ENCODE measurements around the gene GPR152.
A peak's percentile ranks its signal among the peaks of the same experiment; 100 is the strongest.
"Not testable (repeated sequence)": the region's sequence is repeated elsewhere in the genome, so short reads cannot be mapped to it uniquely, and the experiment has no call there.

The GPR152 gene

GRCh38 chr11:67439321-67440228 is 13.0 kb downstream of the GPR152 start:
- DNase-seq: no peak

GRCh38 chr11:67438158-67438902 is 14.2 kb downstream of the GPR152 start:
- no peak for DNase-seq

DNA sequence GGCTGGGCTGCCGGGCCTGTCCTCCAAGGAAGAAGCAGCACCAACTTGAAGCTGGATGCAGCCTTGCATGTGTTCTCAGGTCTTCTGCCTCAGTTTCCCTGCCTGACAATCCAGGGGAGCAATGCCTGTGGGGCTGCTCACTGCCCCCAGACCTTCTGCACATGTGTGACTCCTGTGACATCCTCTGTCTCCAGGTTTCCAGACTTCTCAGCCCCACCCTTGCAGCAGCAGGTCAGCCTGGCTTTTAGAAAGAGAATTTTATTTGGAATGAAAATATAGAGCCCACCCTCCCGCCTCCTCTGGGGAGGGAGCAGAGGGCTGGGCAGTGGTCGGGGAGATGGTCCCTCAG is 14.7 kb downstream of the GPR152 start:
- no peak for DNase-seq

DNA sequence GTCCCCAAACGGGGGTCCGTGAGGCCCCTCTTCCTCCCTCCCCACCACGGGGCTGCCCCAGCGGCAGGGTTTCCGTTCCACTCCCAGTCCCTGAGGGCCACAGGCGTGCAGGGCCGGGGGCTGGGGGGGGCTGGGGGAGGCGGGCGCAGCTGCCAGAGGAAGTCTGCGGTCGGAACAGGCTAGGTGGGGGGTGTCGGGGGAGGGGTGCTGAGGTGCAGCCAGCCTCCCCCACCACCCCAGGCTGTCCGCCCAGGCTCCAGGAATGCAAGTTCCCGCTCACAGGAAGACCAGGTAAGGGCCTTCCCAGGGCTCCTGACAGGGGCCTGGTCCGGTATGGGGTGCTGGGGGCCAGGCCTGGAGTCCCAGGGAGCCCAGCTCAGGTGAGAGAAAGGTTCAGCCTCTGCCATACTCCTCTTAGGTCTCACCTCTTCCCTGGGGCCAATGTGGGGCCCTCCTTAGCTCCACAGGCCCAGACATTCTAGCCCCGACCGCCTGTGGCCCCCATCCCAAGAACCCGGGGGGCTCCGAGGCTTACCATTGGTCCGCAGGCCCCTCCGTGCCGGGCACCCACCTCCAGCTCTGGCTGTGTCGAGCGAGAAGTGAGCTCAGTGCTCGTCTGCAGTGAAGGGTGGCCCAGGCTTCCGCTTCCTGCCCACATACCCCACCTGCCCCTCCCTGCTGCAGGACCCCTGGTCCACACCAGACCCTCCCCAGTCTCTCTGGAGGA is 15.3 kb downstream of the GPR152 start, which contains the start of gene PTPRCAP:
TSS of gene PTPRCAP (minus strand) at position 601 of the 727 bp plus-strand sequence. CDS start at position 538, 63 bp downstream.
- no peak for DNase-seq

- no peak for DNase-seq
These were observed 16.0 kb downstream of the GPR152 start for GRCh38 chr11:67436459-67437081.

DNA sequence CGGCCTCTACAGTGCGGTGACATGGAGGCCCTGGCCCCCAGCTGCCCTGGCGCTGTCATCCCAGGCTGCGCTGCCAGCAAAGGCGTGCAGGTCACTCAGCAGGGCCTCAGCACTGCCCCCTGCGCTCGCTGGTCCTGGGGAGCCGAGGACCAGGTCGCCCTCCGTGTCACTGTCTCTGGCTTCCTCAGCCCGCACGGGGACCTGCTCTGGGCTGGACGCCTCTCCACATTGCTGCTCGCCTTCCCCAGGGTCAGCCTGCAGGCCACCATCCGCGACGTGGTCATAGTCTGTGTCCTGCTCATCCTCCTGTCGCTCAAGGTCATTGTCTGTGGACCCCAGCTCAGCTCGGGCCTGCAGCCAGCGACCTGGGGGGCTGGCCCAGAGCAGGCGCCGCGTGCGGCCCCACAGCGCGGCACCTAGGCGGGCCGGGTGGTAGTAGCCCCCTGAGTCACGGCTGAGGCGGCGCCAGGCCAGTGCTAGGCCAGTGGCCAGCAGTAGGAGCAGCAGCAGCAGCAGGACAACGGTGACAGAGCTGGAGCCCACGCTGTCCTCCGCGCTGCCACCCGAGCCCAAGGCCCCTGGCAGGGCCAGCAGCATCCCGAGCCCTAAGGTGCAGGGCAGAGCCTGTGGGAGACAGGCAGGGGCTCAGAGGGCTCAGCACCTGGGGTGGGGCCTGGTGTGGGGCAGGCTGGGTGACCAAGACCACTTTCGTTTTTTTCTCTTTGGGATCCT is 16.6 kb downstream of the GPR152 start:
- no peak for DNase-seq

DNA sequence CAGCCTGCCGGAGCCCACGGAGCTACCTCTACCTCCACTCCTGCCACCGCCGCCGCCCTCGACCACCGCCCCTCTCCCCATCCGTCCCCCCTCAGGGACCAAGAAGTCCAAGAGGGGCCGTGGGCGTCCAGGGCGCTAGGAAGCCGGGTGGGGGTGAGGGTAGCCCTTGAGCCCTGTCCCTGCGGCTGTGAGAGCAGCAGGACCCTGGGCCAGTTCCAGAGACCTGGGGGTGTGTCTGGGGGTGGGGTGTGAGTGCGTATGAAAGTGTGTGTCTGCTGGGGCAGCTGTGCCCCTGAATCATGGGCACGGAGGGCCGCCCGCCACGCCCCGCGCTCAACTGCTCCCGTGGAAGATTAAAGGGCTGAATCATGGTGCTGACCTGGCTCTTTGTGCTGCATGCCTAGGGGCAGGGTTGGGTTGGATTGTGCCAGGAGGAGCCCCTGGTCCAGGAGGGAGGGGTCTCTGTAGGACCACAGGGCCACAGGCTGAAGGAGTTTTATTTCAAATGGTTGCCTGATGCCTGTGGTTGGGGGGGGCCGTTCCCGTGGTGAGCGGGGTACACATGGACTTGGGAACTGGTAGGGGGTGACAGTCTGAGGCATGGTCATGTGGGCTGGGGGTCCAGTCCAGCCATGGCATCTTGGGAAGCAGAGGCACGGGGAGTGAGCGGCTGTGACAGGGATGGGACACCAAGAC is 17.4 kb downstream of the GPR152 start:
- no peak for DNase-seq

GRCh38 chr11:67434395-67434881 is 18.1 kb downstream of the GPR152 start:
- DNase-seq: no peak

GRCh38 chr11:67433536-67434394 is 18.8 kb downstream of the GPR152 start:
- DNase-seq: no peak

DNA sequence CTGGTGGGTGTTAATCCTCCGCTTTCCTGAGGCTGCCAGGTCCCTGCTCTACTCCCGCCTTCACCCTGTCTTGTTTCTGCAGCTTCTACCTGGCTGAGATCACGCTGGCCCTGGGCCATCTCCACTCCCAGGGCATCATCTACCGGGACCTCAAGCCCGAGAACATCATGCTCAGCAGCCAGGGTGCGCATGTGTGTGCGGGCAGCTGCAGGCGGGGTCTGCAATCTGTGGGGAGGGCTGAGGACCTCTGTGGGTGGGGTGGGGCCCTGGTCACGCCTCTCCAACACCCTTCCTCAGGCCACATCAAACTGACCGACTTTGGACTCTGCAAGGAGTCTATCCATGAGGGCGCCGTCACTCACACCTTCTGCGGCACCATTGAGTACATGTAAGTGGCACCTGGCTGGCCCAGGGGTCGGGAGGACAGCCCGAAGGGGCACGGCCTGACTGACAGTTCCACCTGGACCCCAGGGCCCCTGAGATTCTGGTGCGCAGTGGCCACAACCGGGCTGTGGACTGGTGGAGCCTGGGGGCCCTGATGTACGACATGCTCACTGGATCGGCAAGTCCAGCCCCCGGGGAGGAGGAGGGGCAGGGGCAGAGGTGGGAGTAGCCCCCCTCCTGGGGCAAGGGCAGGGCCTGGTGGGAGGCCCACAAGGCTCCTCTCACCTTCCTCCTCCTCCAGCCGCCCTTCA is 19.7 kb downstream of the GPR152 start:
- no peak for DNase-seq

DNA sequence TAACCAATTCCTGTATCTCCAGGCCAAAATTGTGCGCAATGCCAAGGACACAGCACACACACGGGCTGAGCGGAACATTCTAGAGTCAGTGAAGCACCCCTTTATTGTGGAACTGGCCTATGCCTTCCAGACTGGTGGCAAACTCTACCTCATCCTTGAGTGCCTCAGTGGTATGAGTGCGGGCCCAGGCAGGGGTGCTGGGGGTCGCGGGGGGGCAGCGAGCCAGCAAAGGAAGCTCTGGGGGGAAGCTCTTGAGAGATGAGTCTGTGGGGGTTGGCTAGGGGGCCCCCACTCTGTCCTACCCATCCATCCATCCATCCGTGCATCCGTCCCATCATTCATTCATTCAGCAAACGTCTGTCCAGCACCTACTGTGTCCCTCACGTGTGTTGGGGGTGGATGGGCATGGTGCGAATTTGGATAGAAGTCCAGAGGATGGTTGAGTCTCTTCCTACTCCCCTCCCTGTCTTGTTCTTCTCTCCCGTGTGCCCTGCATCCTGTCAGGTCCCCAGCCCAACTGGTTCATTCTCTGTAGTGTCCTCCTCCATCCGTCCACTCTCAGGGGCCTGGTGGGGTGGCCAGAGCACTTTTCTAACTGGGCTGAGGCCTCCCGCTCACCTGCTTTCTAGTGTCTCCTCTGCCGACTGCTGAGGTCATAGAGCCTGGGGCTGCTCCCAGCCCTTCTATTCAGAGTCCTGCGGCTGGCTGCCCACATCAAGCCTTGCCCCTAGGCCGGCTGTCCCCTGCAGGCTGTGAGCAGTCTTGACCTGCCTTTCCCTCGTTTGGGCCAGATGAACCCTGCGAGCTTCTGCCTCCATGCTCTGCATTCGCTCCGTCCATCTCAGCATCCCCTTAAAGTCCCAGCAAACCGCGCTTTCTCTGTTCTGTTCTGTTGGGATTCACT is 20.9 kb downstream of the GPR152 start:
- DNase-seq: no peak

- no peak for DNase-seq
These were observed 22.8 kb downstream of the GPR152 start for GRCh38 chr11:67429722-67430121.

DNA sequence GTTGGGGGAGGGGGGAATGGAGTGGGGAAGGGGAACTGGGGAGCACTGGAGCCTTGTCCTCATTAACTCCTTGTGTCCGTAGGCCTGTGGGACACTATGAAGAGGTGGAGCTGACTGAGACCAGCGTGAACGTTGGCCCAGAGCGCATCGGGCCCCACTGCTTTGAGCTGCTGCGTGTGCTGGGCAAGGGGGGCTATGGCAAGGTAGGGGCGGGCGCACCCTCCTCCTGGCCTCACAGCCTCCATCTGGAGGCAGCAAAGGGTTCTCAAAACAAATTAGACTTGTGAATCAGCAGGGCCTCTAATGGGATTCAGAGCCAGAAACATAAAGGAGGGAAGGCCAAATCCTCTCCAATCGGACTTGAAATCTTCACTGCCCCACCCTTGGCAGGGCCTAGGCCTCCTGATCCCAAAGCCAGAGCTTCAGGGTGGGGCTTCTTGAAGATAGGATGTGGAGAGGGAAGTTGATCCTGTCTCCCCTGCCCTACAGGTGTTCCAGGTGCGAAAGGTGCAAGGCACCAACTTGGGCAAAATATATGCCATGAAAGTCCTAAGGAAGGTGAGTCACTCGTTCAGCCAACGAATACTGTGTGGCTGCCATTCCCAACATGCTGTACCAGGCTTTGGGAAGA is 23.4 kb downstream of the GPR152 start:
- no peak for DNase-seq

- DNase-seq: peak; percentile 91
These were observed 24.2 kb downstream of the GPR152 start, which contains the start of gene RPS6KB2 for GRCh38 chr11:67428052-67429001. Gene RPS6KB2 (plus strand): TSS chr11:67428494. CDS start chr11:67428546, 52 bp downstream.

- not testable (repeated sequence) for DNase-seq
These were observed 25.1 kb downstream of the GPR152 start for GRCh38 chr11:67427364-67427859.

- no peak for DNase-seq
These were observed 28.5 kb downstream of the GPR152 start for GRCh38 chr11:67423891-67424613.

Measured in NCI-H1417 treated with DMSO at 0.1 percent for 48 hours (cell line).